Bronchial epithelial cell (primary cell): ENCODE data around the gene SAG. TPM values are rescaled to one million over a fixed set of nuclear protein-coding genes. Genes with fewer than 3 reads are reported as not detected.

Experiments used
- DNase-seq: peaks from one replicate; pipeline ENCODE4 v3.0.0-alpha.2; 2010; ENCODE audit warnings: low read depth
- FAIRE-seq: peaks from 2 replicates; lab custom pipeline; 2011; peaks lifted over from hg19 to GRCh38; lab: Jason Lieb, UNC
- H3K27me3 ChIP-seq: 2 replicates; pipeline ENCODE4 v1.5.1; 2011; ENCODE audit warnings: low read length; ENCODE audit not compliant: control insufficient read depth, insufficient read depth
- H3K36me3 ChIP-seq: 2 replicates; pipeline ENCODE4 v1.5.1; 2011; ENCODE audit warnings: low read length; ENCODE audit not compliant: control insufficient read depth, insufficient read depth
- H3K4me3 ChIP-seq: 2 replicates; pipeline ENCODE4 v1.5.1; 2011; ENCODE audit warnings: mild to moderate bottlenecking, low read depth, low read length, control low read depth
- total RNA-seq: library from RNA; depleted of rRNA; stranded (reverse); fragments of >200 nt; gene quantifications from 2 replicates; pipeline ENCODE4 v1.2.1, GENCODE V29; 2014
- TF ChIP-seq, protein P1 (sequence below): IDR thresholded peaks from 2 replicates; pipeline ENCODE4 v1.5.1; 2011; ENCODE audit warnings: mild to moderate bottlenecking, moderate library complexity, low read length, control low read depth, inconsistent platforms; ENCODE audit not compliant: insufficient read depth, severe bottlenecking

The SAG gene
- total RNA-seq, 1 donor from 2014 or later: not detected

DNA sequence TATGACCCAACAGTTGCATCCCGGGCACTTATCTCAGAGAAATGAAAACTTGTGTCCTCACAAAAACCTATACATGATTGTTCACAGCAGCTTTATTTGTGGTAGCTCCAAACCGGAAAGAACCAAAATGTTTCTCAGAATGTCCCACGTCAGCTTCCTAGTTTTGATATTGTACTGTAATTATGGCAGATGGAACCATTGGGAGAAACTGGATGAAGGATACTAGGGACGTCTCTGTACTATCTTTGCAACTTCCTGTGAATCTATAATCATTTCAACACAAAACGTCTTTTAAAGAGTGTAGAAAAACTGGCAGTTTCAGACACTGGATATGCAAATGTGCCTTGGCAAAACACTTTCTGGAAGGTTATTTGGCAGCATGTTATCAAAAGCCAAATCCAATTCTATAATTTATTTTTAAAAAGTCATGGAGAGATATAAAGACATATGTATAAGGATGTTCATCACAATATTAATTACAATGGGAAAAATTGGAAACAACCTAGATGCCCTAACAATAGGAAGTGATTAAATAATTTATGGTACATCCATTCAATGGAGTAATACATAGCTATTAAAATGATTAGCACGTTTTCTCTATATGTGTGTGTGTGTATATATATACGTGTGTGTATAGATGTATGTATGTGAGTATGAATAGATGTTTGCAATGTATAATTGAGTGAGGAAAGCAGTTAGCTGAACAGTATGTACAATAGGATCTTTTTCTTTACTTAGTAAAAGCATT, 9.8 kb downstream of the SAG start:
- no peak for DNase-seq
- H3K4me3 ChIP-seq: no peak overlapping the region
- TF ChIP-seq, protein P1, sequence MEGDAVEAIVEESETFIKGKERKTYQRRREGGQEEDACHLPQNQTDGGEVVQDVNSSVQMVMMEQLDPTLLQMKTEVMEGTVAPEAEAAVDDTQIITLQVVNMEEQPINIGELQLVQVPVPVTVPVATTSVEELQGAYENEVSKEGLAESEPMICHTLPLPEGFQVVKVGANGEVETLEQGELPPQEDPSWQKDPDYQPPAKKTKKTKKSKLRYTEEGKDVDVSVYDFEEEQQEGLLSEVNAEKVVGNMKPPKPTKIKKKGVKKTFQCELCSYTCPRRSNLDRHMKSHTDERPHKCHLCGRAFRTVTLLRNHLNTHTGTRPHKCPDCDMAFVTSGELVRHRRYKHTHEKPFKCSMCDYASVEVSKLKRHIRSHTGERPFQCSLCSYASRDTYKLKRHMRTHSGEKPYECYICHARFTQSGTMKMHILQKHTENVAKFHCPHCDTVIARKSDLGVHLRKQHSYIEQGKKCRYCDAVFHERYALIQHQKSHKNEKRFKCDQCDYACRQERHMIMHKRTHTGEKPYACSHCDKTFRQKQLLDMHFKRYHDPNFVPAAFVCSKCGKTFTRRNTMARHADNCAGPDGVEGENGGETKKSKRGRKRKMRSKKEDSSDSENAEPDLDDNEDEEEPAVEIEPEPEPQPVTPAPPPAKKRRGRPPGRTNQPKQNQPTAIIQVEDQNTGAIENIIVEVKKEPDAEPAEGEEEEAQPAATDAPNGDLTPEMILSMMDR: no peak
- FAIRE-seq: no peak
- H3K36me3 ChIP-seq: no peaks in the 10 kb centered on the region
- peaks cover 5% of the 10 kb centered on the region for H3K27me3 ChIP-seq

DNA sequence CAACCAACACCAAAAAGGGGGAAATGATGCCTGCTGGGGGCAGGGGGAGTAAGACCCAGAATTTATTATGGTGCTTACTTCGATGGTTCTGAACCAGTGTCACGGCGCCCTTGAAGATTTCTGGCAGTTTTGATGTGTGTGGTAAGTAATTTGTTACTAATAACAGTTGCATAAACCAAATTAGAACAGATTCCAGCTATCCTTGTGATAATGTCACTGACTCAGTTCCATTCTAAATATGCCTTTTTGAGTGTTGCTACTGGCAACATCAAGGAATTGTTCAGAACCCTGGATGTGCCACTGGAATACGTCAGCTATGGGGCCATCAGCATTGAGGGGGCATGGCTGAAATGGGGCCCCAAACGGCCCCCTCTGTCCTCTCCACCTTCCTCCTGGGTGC, 11.6 kb downstream of the SAG start:
- TF ChIP-seq, protein P1: no peak
- Histone ChIP-seq H3K4me3 (no peak overlapping the region), H3K36me3 (no peaks in the 10 kb centered on the region), H3K27me3 (peaks cover 5% of the 10 kb centered on the region)
- FAIRE-seq (no peak), DNase-seq (no peak)

DNA sequence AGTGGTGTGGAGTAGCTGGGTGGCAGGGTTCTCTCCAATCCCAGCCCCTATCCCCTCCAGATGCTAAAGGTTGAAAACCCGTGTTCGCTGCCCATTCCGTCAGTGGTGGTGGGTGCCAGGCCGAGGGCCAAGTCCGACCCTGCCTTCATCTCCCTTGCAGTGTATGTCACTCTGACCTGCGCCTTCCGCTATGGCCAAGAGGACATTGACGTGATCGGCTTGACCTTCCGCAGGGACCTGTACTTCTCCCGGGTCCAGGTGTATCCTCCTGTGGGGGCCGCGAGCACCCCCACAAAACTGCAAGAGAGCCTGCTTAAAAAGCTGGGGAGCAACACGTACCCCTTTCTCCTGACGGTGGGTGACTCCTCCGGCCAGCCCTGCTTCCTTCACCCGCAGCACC, 12.9 kb downstream of the SAG start:
- TF ChIP-seq, protein P1: no peak
- Histone ChIP-seq H3K36me3 (no peaks in the 10 kb centered on the region), H3K27me3 (peaks cover 5% of the 10 kb centered on the region)

DNA sequence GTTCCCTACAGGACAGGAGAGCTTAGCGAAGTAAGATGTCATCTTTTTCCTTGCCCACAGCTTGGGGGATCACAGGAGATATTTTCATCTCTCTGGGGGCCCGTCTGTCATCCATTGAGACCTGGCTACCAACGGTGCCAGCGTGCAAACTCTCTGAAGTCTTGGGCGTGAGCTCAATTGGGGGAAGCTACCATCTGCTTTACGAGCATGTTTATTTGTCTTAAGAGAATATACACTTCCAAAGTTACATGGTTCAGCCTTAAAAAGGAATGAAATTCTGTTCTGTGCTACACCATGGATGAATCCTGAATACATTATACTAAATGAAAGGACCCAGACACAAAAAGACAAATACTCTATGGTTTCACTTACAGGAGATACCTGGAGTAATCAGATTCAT, 13.6 kb downstream of the SAG start:
- DNase-seq (no peak), FAIRE-seq (no peak)
- TF ChIP-seq, protein P1: no peak
- no peaks in the 10 kb centered on the region for H3K36me3 ChIP-seq
- peaks cover 5% of the 10 kb centered on the region for H3K27me3 ChIP-seq
- no peak overlapping the region for H3K4me3 ChIP-seq

More for the DNA sequence above, 12.9 kb downstream of the SAG start:
- no peak for DNase-seq
- H3K4me3 ChIP-seq: no peak overlapping the region
- FAIRE-seq: no peak

DNA sequence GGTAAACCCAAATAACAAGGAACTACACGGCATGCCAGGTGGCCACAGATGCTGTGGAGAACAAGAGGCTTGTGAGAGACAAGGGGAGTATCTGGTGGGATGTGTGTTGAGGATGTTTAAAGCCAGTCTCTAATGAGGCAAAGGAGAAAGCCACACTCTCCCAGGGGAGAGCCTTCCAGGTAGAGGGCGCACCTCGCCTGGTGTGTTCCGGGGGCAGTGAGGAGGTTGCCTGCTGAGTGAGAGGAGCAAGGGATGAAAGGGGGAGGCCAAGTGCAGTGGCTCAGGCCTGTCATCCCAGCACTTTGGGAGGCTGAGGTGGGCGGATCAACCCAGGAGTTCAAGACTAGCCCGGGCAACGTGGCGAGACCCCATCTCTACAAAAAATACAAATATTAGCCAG, 16.2 kb downstream of the SAG start:
- TF ChIP-seq, protein P1: no peak
- DNase-seq: no peak
- no peak overlapping the region for H3K4me3 ChIP-seq
- FAIRE-seq: no peak
- H3K36me3 ChIP-seq: no peaks in the 10 kb centered on the region
- H3K27me3 ChIP-seq: peaks cover 5% of the 10 kb centered on the region

DNA sequence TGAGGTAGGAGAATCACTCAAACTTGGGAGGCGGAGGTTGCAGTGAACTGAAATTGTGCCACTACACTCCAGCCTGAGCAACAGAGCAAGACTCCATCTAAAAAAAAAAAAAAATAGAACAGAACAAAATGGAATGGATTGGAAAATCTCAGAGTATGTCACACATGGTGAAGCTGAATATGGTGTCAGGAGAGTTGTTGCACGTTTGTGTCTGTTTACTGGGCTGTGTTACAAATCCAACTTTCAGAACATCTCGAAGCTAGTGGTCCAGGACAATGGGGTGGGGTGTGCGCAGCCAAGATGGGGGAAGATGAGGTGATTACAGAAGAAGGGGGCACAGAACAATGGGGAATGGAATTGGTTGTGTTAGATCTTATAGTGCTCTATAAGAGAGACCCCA, 17.6 kb downstream of the SAG start:
- H3K4me3 ChIP-seq: no peak overlapping the region
- no peaks in the 10 kb centered on the region for H3K36me3 ChIP-seq
- FAIRE-seq (no peak), DNase-seq (no peak)
- TF ChIP-seq, protein P1: no peak
- H3K27me3 ChIP-seq: peaks cover 3% of the 10 kb centered on the region
